ENCODE data around the gene SIPA1L3. TPM values are rescaled to one million over a fixed set of nuclear protein-coding genes. Genes with fewer than 3 reads are reported as not detected.

Gene SIPA1L3
- total and polyA plus RNA-seq, 2 donors from 2014 or later, result 5.8 to 61.7 TPM

DNA sequence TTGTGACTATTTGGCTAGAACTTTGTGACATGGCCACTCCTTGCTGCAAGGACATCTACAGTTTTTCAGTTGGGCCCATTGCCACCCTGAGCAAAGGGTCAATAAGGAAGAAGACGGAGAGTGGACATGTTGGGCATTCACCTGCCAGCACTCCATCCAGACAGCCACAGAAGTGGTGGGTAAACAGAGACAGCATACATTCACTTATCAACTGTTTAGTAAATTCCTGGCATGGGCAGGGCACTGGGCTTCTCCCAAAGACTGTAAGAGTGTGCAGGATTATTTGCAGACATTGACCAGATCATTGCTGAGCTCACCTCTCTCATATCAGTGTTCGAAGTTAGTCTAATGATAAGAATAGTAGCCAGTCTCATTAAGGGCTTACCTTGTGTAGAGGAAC lies 29.2 kb downstream of the SIPA1L3 start:
- no peak for FAIRE-seq
- no peak overlapping the region for H3K27ac ChIP-seq (ENCODE audit: low read depth in 2 of 2, low read length in 2 of 2)
- H3K9ac ChIP-seq (ENCODE audit: low read length in 3 of 3), result no peak overlapping the region
- peaks cover 0 to 9% (median 0%) of the 10 kb centered on the region in 3 donors for H3K9me3 ChIP-seq (ENCODE audit: control insufficient read depth in 2 of 3, insufficient read depth in 1 of 3, low read length in 3 of 3)
- H3K4me1 ChIP-seq (ENCODE audit: control insufficient read depth in 2 of 3, insufficient read depth in 2 of 3, low read depth in 1 of 3, low read length in 3 of 3), result peaks cover 3 to 25% (median 10%) of the 10 kb centered on the region in 3 donors
- H3K4me3 ChIP-seq (ENCODE audit: low read length in 3 of 3), result no peak overlapping the region
- H3K36me3 ChIP-seq (ENCODE audit: control insufficient read depth in 2 of 3, insufficient read depth in 3 of 3, low read length in 3 of 3), result no peaks in the 10 kb centered on the region
- TF ChIP-seq, protein P1, sequence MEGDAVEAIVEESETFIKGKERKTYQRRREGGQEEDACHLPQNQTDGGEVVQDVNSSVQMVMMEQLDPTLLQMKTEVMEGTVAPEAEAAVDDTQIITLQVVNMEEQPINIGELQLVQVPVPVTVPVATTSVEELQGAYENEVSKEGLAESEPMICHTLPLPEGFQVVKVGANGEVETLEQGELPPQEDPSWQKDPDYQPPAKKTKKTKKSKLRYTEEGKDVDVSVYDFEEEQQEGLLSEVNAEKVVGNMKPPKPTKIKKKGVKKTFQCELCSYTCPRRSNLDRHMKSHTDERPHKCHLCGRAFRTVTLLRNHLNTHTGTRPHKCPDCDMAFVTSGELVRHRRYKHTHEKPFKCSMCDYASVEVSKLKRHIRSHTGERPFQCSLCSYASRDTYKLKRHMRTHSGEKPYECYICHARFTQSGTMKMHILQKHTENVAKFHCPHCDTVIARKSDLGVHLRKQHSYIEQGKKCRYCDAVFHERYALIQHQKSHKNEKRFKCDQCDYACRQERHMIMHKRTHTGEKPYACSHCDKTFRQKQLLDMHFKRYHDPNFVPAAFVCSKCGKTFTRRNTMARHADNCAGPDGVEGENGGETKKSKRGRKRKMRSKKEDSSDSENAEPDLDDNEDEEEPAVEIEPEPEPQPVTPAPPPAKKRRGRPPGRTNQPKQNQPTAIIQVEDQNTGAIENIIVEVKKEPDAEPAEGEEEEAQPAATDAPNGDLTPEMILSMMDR (IDR thresholded peaks at IDR 0.05; ENCODE audit: borderline replicate concordance, extremely low read depth, insufficient read depth), result no peak
- intact Hi-C loops (cut with DNase I), result no loop called here
- DNase-seq, result no peak
- no peaks in the 10 kb centered on the region for H3K27me3 ChIP-seq (ENCODE audit: control insufficient read depth, insufficient read depth, low read length)

GRCh38 chr19:37936886-37937285 lies 29.9 kb downstream of the SIPA1L3 start:
- no peak overlapping the region for H3K9ac ChIP-seq (ENCODE audit: low read length in 3 of 3)
- H3K27ac ChIP-seq (ENCODE audit: low read depth in 2 of 2, low read length in 2 of 2), result no peak overlapping the region
- peaks cover 3 to 27% (median 12%) of the 10 kb centered on the region in 3 donors for H3K4me1 ChIP-seq (ENCODE audit: control insufficient read depth in 2 of 3, insufficient read depth in 2 of 3, low read depth in 1 of 3, low read length in 3 of 3)
- H3K27me3 ChIP-seq (ENCODE audit: control insufficient read depth, insufficient read depth, low read length), result no peaks in the 10 kb centered on the region
- TF ChIP-seq, protein P1 (IDR thresholded peaks at IDR 0.05; ENCODE audit: borderline replicate concordance, extremely low read depth, insufficient read depth), result no peak
- no peaks in the 10 kb centered on the region for H3K36me3 ChIP-seq (ENCODE audit: control insufficient read depth in 2 of 3, insufficient read depth in 3 of 3, low read length in 3 of 3)
- DNase-seq, result no peak
- peaks cover 0 to 9% (median 0%) of the 10 kb centered on the region in 3 donors for H3K9me3 ChIP-seq (ENCODE audit: control insufficient read depth in 2 of 3, insufficient read depth in 1 of 3, low read length in 3 of 3)
- intact Hi-C loops (cut with DNase I), result no loop called here
- no peak for FAIRE-seq
- no peak overlapping the region for H3K4me3 ChIP-seq (ENCODE audit: low read length in 3 of 3)

GRCh38 chr19:37938353-37938752 lies 31.3 kb downstream of the SIPA1L3 start:
- FAIRE-seq, result no peak
- intact Hi-C loops (cut with DNase I), result no loop called here
- Histone ChIP-seq H3K36me3 (ENCODE audit: control insufficient read depth in 2 of 3, insufficient read depth in 3 of 3, low read length in 3 of 3) (no peaks in the 10 kb centered on the region), H3K9me3 (ENCODE audit: control insufficient read depth in 2 of 3, insufficient read depth in 1 of 3, low read length in 3 of 3) (peaks cover 0 to 9% (median 0%) of the 10 kb centered on the region in 3 donors), H3K27me3 (ENCODE audit: control insufficient read depth, insufficient read depth, low read length) (no peaks in the 10 kb centered on the region), H3K4me1 (ENCODE audit: control insufficient read depth in 2 of 3, insufficient read depth in 2 of 3, low read depth in 1 of 3, low read length in 3 of 3) (peaks cover 3 to 22% (median 7%) of the 10 kb centered on the region in 3 donors), H3K9ac (ENCODE audit: low read length in 3 of 3) (no peak overlapping the region), H3K4me3 (ENCODE audit: low read length in 3 of 3) (no peak overlapping the region), H3K27ac (ENCODE audit: low read depth in 2 of 2, low read length in 2 of 2) (no peak overlapping the region)
- no peak for DNase-seq
- TF ChIP-seq, protein P1 (IDR thresholded peaks at IDR 0.05; ENCODE audit: borderline replicate concordance, extremely low read depth, insufficient read depth), result no peak
